Measurements from ENCODE around the gene FRMD6. TPM values are rescaled to one million over a fixed set of nuclear protein-coding genes. Genes with fewer than 3 reads are reported as not detected.

FRMD6 gene
- total and polyA plus RNA-seq, 8 donors: 5.9 to 35.2 (median 9.7) TPM

DNA sequence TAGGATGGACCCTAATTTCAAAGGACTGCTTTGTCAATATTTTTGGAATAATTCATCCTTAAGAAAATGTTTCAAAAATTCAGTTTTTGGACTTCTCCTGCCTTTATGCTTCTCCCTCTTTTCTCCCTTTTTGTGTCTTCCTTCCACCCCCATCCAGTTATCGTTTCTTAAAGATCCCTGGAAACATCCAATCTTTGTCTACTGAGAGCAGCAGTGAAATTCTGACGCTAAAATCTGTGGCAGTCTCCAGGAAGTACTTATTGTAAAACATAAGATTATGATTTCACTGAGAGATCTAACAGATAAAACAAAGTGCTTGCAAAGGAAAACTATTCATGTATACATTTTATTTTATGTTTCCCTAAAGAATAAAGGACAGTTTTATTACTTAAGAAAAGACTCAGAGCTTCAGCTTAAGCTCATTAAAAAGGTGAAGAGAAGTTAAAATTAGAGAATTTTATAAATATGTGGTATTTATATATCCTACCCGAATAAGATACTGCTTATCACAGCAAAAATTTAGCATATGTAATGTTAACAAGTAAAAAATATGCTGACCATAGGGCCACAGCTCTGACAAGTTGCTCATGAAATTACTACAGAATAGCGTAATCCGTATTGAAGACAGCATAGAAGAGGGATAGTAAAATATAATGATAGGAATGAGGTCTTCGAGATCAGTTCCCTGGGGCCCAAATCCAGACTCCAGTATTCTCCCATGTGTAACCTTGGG, 6.9 kb downstream of the FRMD6 start:
- Histone ChIP-seq H3K4me1 (peaks cover 0 to 34% (median 9%) of the 10 kb centered on the region in 4 donors), H3K9me3 (no peaks in the 10 kb centered on the region), H3K36me3 (no peaks in the 10 kb centered on the region), H3K4me3 (no peak overlapping the region), H3K27ac (no peak overlapping the region), H3K27me3 (no peaks in the 10 kb centered on the region)
- no peak for TF ChIP-seq POLR2A (IDR thresholded peaks at IDR 0.05)
- no peak for TF ChIP-seq POLR2AphosphoS5 (IDR thresholded peaks at IDR 0.05)
- TF ChIP-seq EP300 (IDR thresholded peaks at IDR 0.05): no peak
- TF ChIP-seq CTCF (IDR thresholded peaks at IDR 0.05): no peak
- 74 to 85% (median 79%) methylated on average over 6 of the region's 6 CpGs for WGBS, 5 donors
- intact Hi-C loops (cut with DNase I; ENCODE audit: low total_unique reads): loop anchor here (10.0 kb wide), 1 partner anchor 116 kb away; no protein-coding TSS in a partner anchor
- no peak for DNase-seq

DNA sequence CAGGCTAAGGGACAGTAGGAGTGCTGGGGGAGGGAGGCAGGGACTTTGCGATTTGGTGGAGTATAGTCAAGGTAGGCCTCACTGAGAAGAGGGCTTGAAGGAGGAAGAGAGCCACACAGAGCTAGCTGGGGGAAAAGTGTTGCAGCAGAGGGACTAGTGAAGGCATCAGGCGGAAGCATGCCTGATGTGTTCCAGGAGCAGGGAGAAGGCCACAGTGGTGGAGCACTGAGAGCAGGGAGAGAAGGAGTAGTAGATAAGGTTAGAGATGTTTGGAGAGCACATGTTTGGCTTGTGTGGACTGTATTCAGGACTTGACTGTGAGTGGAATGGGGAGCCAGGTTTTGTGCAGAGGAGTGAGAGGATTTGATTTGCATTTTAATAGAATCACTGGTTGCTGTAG, 9.0 kb downstream of the FRMD6 start:
- H3K4me3 ChIP-seq: no peak overlapping the region
- no peaks in the 10 kb centered on the region for H3K9me3 ChIP-seq
- H3K36me3 ChIP-seq: no peaks in the 10 kb centered on the region
- no peak for DNase-seq
- H3K4me1 ChIP-seq: peaks cover 0 to 23% (median 5%) of the 10 kb centered on the region in 4 donors
- intact Hi-C loops (cut with DNase I; ENCODE audit: low total_unique reads): no loop called here
- no peak for TF ChIP-seq POLR2A (IDR thresholded peaks at IDR 0.05)
- TF ChIP-seq EP300 (IDR thresholded peaks at IDR 0.05): no peak
- TF ChIP-seq CTCF (IDR thresholded peaks at IDR 0.05): no peak
- H3K27me3 ChIP-seq: no peaks in the 10 kb centered on the region
- 91 to 96% (median 96%) methylated on average over 2 of the region's 2 CpGs for WGBS, 5 donors
- no peak overlapping the region for H3K27ac ChIP-seq

- Histone ChIP-seq H3K9me3 (no peaks in the 10 kb centered on the region), H3K4me3 (no peak overlapping the region), H3K27ac (no peak overlapping the region), H3K36me3 (no peaks in the 10 kb centered on the region), H3K4me1 (peaks cover 0 to 23% (median 5%) of the 10 kb centered on the region in 4 donors), H3K27me3 (no peaks in the 10 kb centered on the region)
- intact Hi-C loops (cut with DNase I; ENCODE audit: low total_unique reads): no loop called here
- TF ChIP-seq CTCF (IDR thresholded peaks at IDR 0.05) (no peak), EP300 (IDR thresholded peaks at IDR 0.05) (no peak), POLR2AphosphoS5 (IDR thresholded peaks at IDR 0.05) (no peak), POLR2A (IDR thresholded peaks at IDR 0.05) (no peak)
- DNase-seq: no peak
These were observed 9.8 kb downstream of the FRMD6 start for GRCh38 chr14:51661504-51661903.

DNA sequence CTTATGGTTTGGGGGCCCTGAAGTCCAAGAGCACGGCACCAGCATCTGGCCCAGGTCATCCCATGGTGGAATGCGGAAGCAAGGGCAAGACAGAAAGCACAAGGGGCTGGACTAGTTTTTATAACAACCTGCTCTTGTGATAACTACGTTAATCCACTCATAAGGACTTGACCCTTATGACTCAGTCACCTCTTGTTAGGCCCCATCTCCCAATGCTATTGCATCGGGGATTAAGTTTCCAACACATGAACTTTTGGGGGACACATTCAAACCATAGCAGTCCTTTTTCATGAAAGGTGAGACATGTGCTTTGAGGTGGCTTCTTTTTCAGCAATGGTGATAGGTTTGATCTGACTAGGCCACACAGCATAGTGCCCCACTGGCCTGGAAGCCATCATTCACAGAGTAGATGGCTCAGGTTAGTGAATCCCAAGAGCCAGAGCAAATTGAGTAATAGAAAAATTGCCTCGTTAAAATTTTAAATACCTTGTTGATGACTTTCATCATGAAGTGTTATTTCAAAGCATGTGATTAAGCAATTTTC, 12.1 kb downstream of the FRMD6 start:
- Histone ChIP-seq H3K9me3 (no peaks in the 10 kb centered on the region), H3K27me3 (no peaks in the 10 kb centered on the region), H3K36me3 (no peaks in the 10 kb centered on the region), H3K27ac (no peak overlapping the region), H3K4me1 (peaks cover 0 to 12% (median 3%) of the 10 kb centered on the region in 4 donors), H3K4me3 (no peak overlapping the region)
- intact Hi-C loops (cut with DNase I; ENCODE audit: low total_unique reads): no loop called here
- 88 to 92% (median 91%) methylated on average over 5 of the region's 5 CpGs for WGBS, 5 donors
- TF ChIP-seq EP300 (IDR thresholded peaks at IDR 0.05): no peak
- TF ChIP-seq POLR2AphosphoS5 (IDR thresholded peaks at IDR 0.05): no peak
- TF ChIP-seq CTCF (IDR thresholded peaks at IDR 0.05): no peak
- no peak for TF ChIP-seq POLR2A (IDR thresholded peaks at IDR 0.05)
- DNase-seq: no peak
